Measurements from ENCODE around the gene UCK1. TPM values are rescaled to one million over a fixed set of nuclear protein-coding genes. Genes with fewer than 3 reads are reported as not detected.

Gene UCK1
- total and polyA plus RNA-seq, 4 donors: 13.4 to 34.1 (median 24.0) TPM

- peaks cover 0 to 12% (median 0%) of the 10 kb centered on the region in 4 donors for H3K36me3 ChIP-seq (ENCODE audit: control insufficient read depth in 4 of 4, insufficient read depth in 3 of 4, low read depth in 1 of 4, low read length in 3 of 4)
- 64% methylated on average over 60 of the region's 60 CpGs for WGBS
- DNase-seq (ENCODE audit: low spot score): no peak
- H3K27ac ChIP-seq (ENCODE audit: low read depth in 1 of 2, low read length in 2 of 2): no peak overlapping the region
- H3K4me3 ChIP-seq (ENCODE audit: low read depth in 1 of 3, low read length in 3 of 3): no peak overlapping the region
- TF ChIP-seq RAD21 (IDR thresholded peaks at IDR 0.05) (no peak), ATF3 (IDR thresholded peaks at IDR 0.05) (no peak), RXRA (IDR thresholded peaks at IDR 0.05) (no peak), GABPA (IDR thresholded peaks at IDR 0.05 in 1 of 2, conservative IDR thresholded peaks at IDR 0.05 in 1 of 2) (no peak), FOXA2 (IDR thresholded peaks at IDR 0.05) (no peak), FOXA1 (IDR thresholded peaks at IDR 0.05) (no peak), SP1 (IDR thresholded peaks at IDR 0.05) (no peak), JUND (IDR thresholded peaks at IDR 0.05) (no peak), EGR1 (IDR thresholded peaks at IDR 0.05; ENCODE audit: low read depth in 2 of 2) (no peak), YY1 (IDR thresholded peaks at IDR 0.05) (no peak), NR2F2 (IDR thresholded peaks at IDR 0.05) (no peak), ZBTB33 (IDR thresholded peaks at IDR 0.05) (no peak), HNF4G (IDR thresholded peaks at IDR 0.05) (no peak), TAF1 (conservative IDR thresholded peaks at IDR 0.05) (no peak), HNF4A (conservative IDR thresholded peaks at IDR 0.05) (no peak)
- TF ChIP-seq, protein P1, sequence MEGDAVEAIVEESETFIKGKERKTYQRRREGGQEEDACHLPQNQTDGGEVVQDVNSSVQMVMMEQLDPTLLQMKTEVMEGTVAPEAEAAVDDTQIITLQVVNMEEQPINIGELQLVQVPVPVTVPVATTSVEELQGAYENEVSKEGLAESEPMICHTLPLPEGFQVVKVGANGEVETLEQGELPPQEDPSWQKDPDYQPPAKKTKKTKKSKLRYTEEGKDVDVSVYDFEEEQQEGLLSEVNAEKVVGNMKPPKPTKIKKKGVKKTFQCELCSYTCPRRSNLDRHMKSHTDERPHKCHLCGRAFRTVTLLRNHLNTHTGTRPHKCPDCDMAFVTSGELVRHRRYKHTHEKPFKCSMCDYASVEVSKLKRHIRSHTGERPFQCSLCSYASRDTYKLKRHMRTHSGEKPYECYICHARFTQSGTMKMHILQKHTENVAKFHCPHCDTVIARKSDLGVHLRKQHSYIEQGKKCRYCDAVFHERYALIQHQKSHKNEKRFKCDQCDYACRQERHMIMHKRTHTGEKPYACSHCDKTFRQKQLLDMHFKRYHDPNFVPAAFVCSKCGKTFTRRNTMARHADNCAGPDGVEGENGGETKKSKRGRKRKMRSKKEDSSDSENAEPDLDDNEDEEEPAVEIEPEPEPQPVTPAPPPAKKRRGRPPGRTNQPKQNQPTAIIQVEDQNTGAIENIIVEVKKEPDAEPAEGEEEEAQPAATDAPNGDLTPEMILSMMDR (IDR thresholded peaks at IDR 0.05; ENCODE audit: low read depth, low read length, missing input control): no peak
- TF ChIP-seq, protein P2, sequence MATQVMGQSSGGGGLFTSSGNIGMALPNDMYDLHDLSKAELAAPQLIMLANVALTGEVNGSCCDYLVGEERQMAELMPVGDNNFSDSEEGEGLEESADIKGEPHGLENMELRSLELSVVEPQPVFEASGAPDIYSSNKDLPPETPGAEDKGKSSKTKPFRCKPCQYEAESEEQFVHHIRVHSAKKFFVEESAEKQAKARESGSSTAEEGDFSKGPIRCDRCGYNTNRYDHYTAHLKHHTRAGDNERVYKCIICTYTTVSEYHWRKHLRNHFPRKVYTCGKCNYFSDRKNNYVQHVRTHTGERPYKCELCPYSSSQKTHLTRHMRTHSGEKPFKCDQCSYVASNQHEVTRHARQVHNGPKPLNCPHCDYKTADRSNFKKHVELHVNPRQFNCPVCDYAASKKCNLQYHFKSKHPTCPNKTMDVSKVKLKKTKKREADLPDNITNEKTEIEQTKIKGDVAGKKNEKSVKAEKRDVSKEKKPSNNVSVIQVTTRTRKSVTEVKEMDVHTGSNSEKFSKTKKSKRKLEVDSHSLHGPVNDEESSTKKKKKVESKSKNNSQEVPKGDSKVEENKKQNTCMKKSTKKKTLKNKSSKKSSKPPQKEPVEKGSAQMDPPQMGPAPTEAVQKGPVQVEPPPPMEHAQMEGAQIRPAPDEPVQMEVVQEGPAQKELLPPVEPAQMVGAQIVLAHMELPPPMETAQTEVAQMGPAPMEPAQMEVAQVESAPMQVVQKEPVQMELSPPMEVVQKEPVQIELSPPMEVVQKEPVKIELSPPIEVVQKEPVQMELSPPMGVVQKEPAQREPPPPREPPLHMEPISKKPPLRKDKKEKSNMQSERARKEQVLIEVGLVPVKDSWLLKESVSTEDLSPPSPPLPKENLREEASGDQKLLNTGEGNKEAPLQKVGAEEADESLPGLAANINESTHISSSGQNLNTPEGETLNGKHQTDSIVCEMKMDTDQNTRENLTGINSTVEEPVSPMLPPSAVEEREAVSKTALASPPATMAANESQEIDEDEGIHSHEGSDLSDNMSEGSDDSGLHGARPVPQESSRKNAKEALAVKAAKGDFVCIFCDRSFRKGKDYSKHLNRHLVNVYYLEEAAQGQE (IDR thresholded peaks at IDR 0.05): no peak
- TF ChIP-seq, protein P3, sequence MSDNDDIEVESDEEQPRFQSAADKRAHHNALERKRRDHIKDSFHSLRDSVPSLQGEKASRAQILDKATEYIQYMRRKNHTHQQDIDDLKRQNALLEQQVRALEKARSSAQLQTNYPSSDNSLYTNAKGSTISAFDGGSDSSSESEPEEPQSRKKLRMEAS (IDR thresholded peaks at IDR 0.05): no peak
- no peaks in the 10 kb centered on the region for H3K9me3 ChIP-seq (ENCODE audit: control insufficient read depth in 4 of 4, low read length in 3 of 4)
- H3K27me3 ChIP-seq (ENCODE audit: control insufficient read depth in 4 of 4, insufficient read depth in 4 of 4, low read length in 3 of 4): no peaks in the 10 kb centered on the region
- H3K9ac ChIP-seq (ENCODE audit: low read depth in 1 of 2, low read length in 2 of 2): no peak overlapping the region
- H3K4me1 ChIP-seq (ENCODE audit: control insufficient read depth in 4 of 4, insufficient read depth in 4 of 4, low read length in 3 of 4): no peaks in the 10 kb centered on the region
These were observed 23.2 kb upstream of the UCK1 start for GRCh38 chr9:131554087-131554842.

All from liver (tissue), 9 donors.